Endothelial cell of umbilical vein (primary cell): Measurements from ENCODE around the gene DSCAML1. TPM values are rescaled to one million over a fixed set of nuclear protein-coding genes. Genes with fewer than 3 reads are reported as not detected.

ENCODE experiments used
- BruUV-seq: library from RNA; stranded (reverse); fragments of 400-500 nt; replicated peaks from 2 replicates; lab custom pipeline; 2021; lab: Mats Ljungman, UMichigan
- CTCF ChIA-PET: fragments of 300-600, 350-600 bp; sonication (Branson Sonifier 250); formaldehyde crosslinking; loops from one replicate; lab custom pipeline; 2021; ENCODE audit warnings: antibody characterized with exemption, inconsistent platforms; lab: Charles Lee
- POLR2A ChIA-PET: fragments of 300-600, 350-600 bp; sonication (Branson Sonifier 250); formaldehyde crosslinking; loops from one replicate; lab custom pipeline; 2021; ENCODE audit warnings: antibody characterized with exemption, inconsistent platforms; lab: Charles Lee
- DNase-seq: peaks from one replicate; pipeline ENCODE4 v3.0.0-alpha.2; 2011; ENCODE audit warnings: low read depth, low spot score
- FAIRE-seq: peaks from 2 replicates; lab custom pipeline; 2011; peaks lifted over from hg19 to GRCh38; lab: Jason Lieb, UNC
- H2AFZ ChIP-seq: 2 replicates; pipeline ENCODE4 v1.6.0; 2012; ENCODE audit warnings: low read depth, low read length, control low read depth, inconsistent platforms
- H3K27ac ChIP-seq: 2 replicates; pipeline ENCODE4 v1.5.1; 2011; ENCODE audit warnings: low read depth, mild to moderate bottlenecking, control low read depth, low read length, moderate library complexity; ENCODE audit not compliant: insufficient read depth
- H3K27me3 ChIP-seq, 2 experiments: 2 replicates each; pipeline versions ENCODE4 v1.6.0 to v1.6.1; 2011; ENCODE audit warnings: low read length in 2 of 2, mixed read lengths in 1 of 2; ENCODE audit not compliant: control insufficient read depth in 2 of 2, insufficient read depth in 2 of 2
- H3K36me3 ChIP-seq, 2 experiments: 2 replicates in 1 of 2; 3 replicates in 1 of 2; pipeline ENCODE4 v1.5.1; 2011; ENCODE audit warnings: low read length in 2 of 2, mild to moderate bottlenecking in 1 of 2, moderate library complexity in 1 of 2; ENCODE audit not compliant: control insufficient read depth in 2 of 2, insufficient read depth in 2 of 2; ENCODE audit errors: extremely low read depth in 1 of 2
- H3K4me1 ChIP-seq: 3 replicates; pipeline ENCODE4 v1.5.1; 2011; ENCODE audit warnings: mild to moderate bottlenecking, low read length; ENCODE audit not compliant: control insufficient read depth, insufficient read depth; ENCODE audit errors: extremely low read depth
- H3K4me2 ChIP-seq: 2 replicates; pipeline ENCODE4 v1.6.1; 2011; ENCODE audit warnings: low read length, control low read depth, mixed read lengths; ENCODE audit not compliant: insufficient read depth
- H3K4me3 ChIP-seq, 3 experiments: fragments of 200-600 bp in 1 of 3; sonication (generic), shearing (Covaris generic) in 1 of 3; replicated peaks in 1 of 3; 2 replicates each; pipeline ENCODE4 v1.5.1; 2011 to 2016; ENCODE audit warnings: control low read depth in 3 of 3, low read length in 3 of 3, mild to moderate bottlenecking in 2 of 3, inconsistent platforms in 1 of 3, low read depth in 1 of 3, moderate library complexity in 1 of 3; ENCODE audit not compliant: insufficient read depth in 1 of 3
- H3K79me2 ChIP-seq: 2 replicates; pipeline ENCODE4 v1.6.0; 2012; ENCODE audit warnings: low read length, inconsistent platforms; ENCODE audit not compliant: control insufficient read depth, insufficient read depth
- H3K9ac ChIP-seq: replicated peaks from 2 replicates; pipeline ENCODE3; 2011; ENCODE audit warnings: low read length, control low read depth; ENCODE audit not compliant: insufficient read depth; ENCODE audit errors: extremely low read depth
- H3K9me1 ChIP-seq: replicated peaks from 3 replicates; pipeline ENCODE4 v1.6.0; 2011; ENCODE audit warnings: mild to moderate bottlenecking, low read length; ENCODE audit not compliant: control insufficient read depth, insufficient read depth; ENCODE audit errors: extremely low read depth
- H3K9me3 ChIP-seq: replicated peaks from 2 replicates; pipeline ENCODE4 v1.5.1; 2012; ENCODE audit warnings: low read length, inconsistent platforms; ENCODE audit not compliant: control insufficient read depth, insufficient read depth
- H4K20me1 ChIP-seq: replicated peaks from 2 replicates; pipeline ENCODE3; 2011; ENCODE audit warnings: mild to moderate bottlenecking, low read length; ENCODE audit not compliant: control insufficient read depth, insufficient read depth; ENCODE audit errors: extremely low read depth
- CTCF ChIP-seq, 2 donors: IDR thresholded peaks; 1 replicate in 1 of 2; 2 replicates in 1 of 2; pipeline ENCODE4 v1.5.1; 2011; ENCODE audit warnings: low read length in 2 of 2, mild to moderate bottlenecking in 2 of 2, moderate library complexity in 2 of 2, control low read depth in 1 of 2, inconsistent platforms in 1 of 2, low read depth in 1 of 2; ENCODE audit not compliant: insufficient read depth in 1 of 2; ENCODE audit errors: extremely low read depth in 1 of 2
- EZH2 ChIP-seq: IDR thresholded peaks from 2 replicates; pipeline ENCODE4 v1.6.1; 2012; ENCODE audit warnings: borderline replicate concordance, low read depth, mild to moderate bottlenecking, moderate library complexity, low read length, inconsistent platforms; ENCODE audit not compliant: severe bottlenecking
- FOS ChIP-seq: IDR thresholded peaks from 2 replicates; pipeline ENCODE4 v1.6.1; 2011; ENCODE audit warnings: mild to moderate bottlenecking, low read length, moderate library complexity, borderline replicate concordance; ENCODE audit not compliant: insufficient read depth
- GATA2 ChIP-seq: IDR thresholded peaks from 2 replicates; pipeline ENCODE4 v1.7.0; 2011; ENCODE audit warnings: low read depth, mild to moderate bottlenecking, moderate library complexity, mixed read lengths, low read length; ENCODE audit not compliant: insufficient read length, insufficient read depth
- JUN ChIP-seq: IDR thresholded peaks from 2 replicates; pipeline ENCODE4 v1.6.1; 2011; ENCODE audit warnings: borderline replicate concordance, low read depth; ENCODE audit not compliant: insufficient read length, insufficient read depth
- MAX ChIP-seq: IDR thresholded peaks from 2 replicates; pipeline ENCODE4 v1.6.1; 2011; ENCODE audit not compliant: insufficient read depth, insufficient read length
- MYC ChIP-seq: IDR thresholded peaks from one replicate; pipeline ENCODE4 v1.6.1; 2011; ENCODE audit warnings: mild to moderate bottlenecking, low read depth, low read length
- POLR2A ChIP-seq: IDR thresholded peaks from 2 replicates; pipeline ENCODE4 v1.6.1; 2012; ENCODE audit warnings: low read depth, mild to moderate bottlenecking, control low read depth, low read length
- POLR2AphosphoS5 ChIP-seq: IDR thresholded peaks from 2 replicates; pipeline ENCODE4 v1.6.1; 2012; ENCODE audit warnings: low read depth, mild to moderate bottlenecking, control low read depth, low read length, moderate library complexity; ENCODE audit not compliant: insufficient read depth
- dilution Hi-C: fragments of 300-500 bp; cut with MboI; formaldehyde crosslinking; loops from one replicate; pipeline ENCODE4 v1.15.0; 2019; ENCODE audit warnings: low sequenced_read_pairs; ENCODE audit not compliant: extremely low pct_ligation_motif_present
- intact Hi-C: fragments of 100-400 bp; cut with micrococcal nuclease; formaldehyde crosslinking; loops from one replicate; pipeline ENCODE4 v1.10.0; 2022
- polyA plus RNA-seq, 4 experiments: library from polyadenylated mRNA; depleted of rRNA in 3 of 4; stranded (reverse) in 3 of 4; unstranded in 1 of 4; fragments of >200 nt; gene quantifications; 2 replicates each; pipeline versions ENCODE4 v1.2.1 to v1.2.3, GENCODE V29; 2011 to 2012; ENCODE audit warnings: missing spikeins in 1 of 4
- total RNA-seq: library from RNA; stranded (reverse); gene quantifications from 2 replicates; pipeline ENCODE4 v1.2.3, GENCODE V29; 2021

The DSCAML1 gene
- total and polyA plus RNA-seq, 2 donors (not counting 3 experiments of a cell fraction or from before 2014, with no cell fraction given) = not detected

GRCh38 chr11:117535201-117535849 is 261.7 kb downstream of the DSCAML1 start:
- Histone ChIP-seq H3K9me1 (no peaks in the 10 kb centered on the region), H3K79me2 (no peaks in the 10 kb centered on the region), H3K4me2 (no peak overlapping the region), H3K27me3 (no peaks in the 10 kb centered on the region), H2AFZ (no peak overlapping the region), H4K20me1 (no peaks in the 10 kb centered on the region), H3K9ac (no peak overlapping the region), H3K36me3 (no peaks in the 10 kb centered on the region), H3K4me1 (no peaks in the 10 kb centered on the region), H3K4me3 (no peak overlapping the region), H3K9me3 (no peaks in the 10 kb centered on the region), H3K27ac (no peak overlapping the region)
- no TSS peak for BruUV-seq
- ChIA-PET CTCF (interaction anchor here (1.8 kb wide), 1 partner anchor 109 kb away, joined by 6 read pairs; no protein-coding TSS in a partner anchor), POLR2A (no interaction called here)
- intact Hi-C loops = no loop called here
- DNase-seq (no peak), FAIRE-seq (no peak)
- dilution Hi-C loops = no loop called here
- TF ChIP-seq CTCF (IDR thresholded peaks at IDR 0.05; ENCODE audit: extremely low read depth in 1 of 2, insufficient read depth in 1 of 2, low read depth in 1 of 2, low read length in 2 of 2) (no peak), MYC (no peak), JUN (no peak), EZH2 (no peak), POLR2A (no peak), POLR2AphosphoS5 (no peak), MAX (no peak), FOS (no peak), GATA2 (no peak)
